Loucy (cell line): ENCODE measurements around the gene GTF3C1.

Experiments
- CTCF ChIP-seq: fragments of 200-600 bp; sonication (generic); conservative IDR thresholded peaks from 2 replicates; pipeline ENCODE4 v1.5.1; 2014; ENCODE audit warnings: mild to moderate bottlenecking, antibody characterized with exemption, low read length
- EZH2phosphoT487 ChIP-seq: fragments of 200-600 bp; IDR thresholded peaks from 2 replicates; pipeline ENCODE4 v1.6.1; 2018; ENCODE audit warnings: antibody characterized with exemption, mild to moderate bottlenecking, moderate library complexity, borderline replicate concordance

DNA sequence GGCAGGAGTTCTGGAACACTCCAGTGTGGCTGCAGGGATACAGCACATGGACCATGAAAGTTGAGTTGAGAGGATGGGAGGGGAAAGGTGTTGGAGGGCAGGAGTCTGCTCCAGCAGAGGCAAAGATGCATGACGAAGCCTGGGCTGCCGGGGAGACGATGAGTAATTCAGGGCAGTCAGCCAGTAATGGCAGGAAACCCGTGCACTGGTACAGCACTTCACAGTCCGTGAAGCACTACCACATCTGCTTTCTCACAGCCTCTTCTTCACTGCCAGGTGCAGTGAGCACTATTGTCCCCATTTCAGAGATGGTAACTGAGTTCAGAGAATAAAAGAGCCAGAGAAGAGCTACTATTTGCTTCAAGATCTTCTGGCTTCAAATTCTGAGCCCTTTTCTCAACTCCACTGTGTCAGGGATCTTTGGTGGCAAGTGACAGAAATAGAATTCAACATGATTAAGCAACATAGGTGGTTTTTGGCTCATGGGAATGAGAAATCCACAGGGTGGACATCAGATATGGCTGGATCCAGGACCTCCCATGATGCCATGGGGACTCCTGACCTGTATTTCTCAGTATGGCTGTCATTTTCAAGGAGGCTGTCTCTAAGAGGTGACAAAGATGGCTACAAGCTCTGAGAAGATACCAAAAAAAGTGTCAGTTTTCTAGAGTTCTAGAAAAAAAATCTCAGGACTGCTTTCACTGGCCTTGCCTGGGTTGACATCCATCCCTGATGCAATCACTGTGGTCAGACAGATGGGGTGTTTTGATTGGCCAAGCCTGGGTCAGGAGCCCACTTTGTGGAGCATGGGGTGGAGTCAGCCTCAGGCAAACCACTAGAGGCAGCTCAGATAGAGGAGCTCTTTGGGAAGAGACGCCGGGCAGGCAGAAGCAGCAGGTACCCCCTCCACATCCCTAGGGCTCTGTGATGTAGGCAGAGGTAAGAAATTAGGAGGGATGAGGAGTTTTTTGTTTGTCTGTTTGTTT lies 123.0 kb downstream of the GTF3C1 start:
- TF ChIP-seq CTCF (no peak; the same call in 1 of the 2 replicates), EZH2phosphoT487 (no peak)
